Keratinocyte (primary cell): ENCODE data around the gene C9orf50. TPM values are rescaled to one million over a fixed set of nuclear protein-coding genes. Genes with fewer than 3 reads are reported as not detected.

Source experiments
- DNase-seq: peaks from one replicate; pipeline ENCODE4 v3.0.0-alpha.2; 2011; ENCODE audit warnings: low read depth, missing footprints, low spot score
- FAIRE-seq: peaks from 2 replicates; lab custom pipeline; 2011; peaks lifted over from hg19 to GRCh38; lab: Jason Lieb, UNC
- H2AFZ ChIP-seq: 2 replicates; pipeline ENCODE4 v1.6.0; 2012; ENCODE audit warnings: low read length, control low read depth, inconsistent platforms; ENCODE audit not compliant: control insufficient read depth
- H3K27ac ChIP-seq: 2 replicates; pipeline ENCODE4 v1.5.1; 2011; ENCODE audit warnings: low read length; ENCODE audit not compliant: control insufficient read depth, insufficient read depth
- H3K27me3 ChIP-seq: 3 replicates; pipeline ENCODE4 v1.6.0; 2011; ENCODE audit warnings: low read length; ENCODE audit not compliant: control insufficient read depth, insufficient read depth; ENCODE audit errors: extremely low read depth
- H3K36me3 ChIP-seq, 2 experiments: 2 replicates in 1 of 2; 3 replicates in 1 of 2; pipeline ENCODE4 v1.5.1; 2011; ENCODE audit warnings: low read length in 2 of 2, mild to moderate bottlenecking in 1 of 2; ENCODE audit not compliant: control insufficient read depth in 2 of 2, insufficient read depth in 2 of 2; ENCODE audit errors: extremely low read depth in 1 of 2
- H3K4me1 ChIP-seq: 3 replicates; pipeline ENCODE4 v1.5.1; 2011; ENCODE audit warnings: low read length; ENCODE audit not compliant: control insufficient read depth, insufficient read depth; ENCODE audit errors: extremely low read depth
- H3K4me2 ChIP-seq: 3 replicates; pipeline ENCODE4 v1.6.0; 2011; ENCODE audit warnings: low read depth, low read length; ENCODE audit not compliant: control insufficient read depth, insufficient read depth; ENCODE audit errors: extremely low read depth
- H3K4me3 ChIP-seq, 3 experiments: fragments of 200-600 bp in 1 of 3; sonication (generic) in 1 of 3; 2 replicates in 2 of 3; 3 replicates in 1 of 3; pipeline ENCODE4 v1.5.1; 2011 to 2016; ENCODE audit warnings: low read length in 3 of 3, mild to moderate bottlenecking in 3 of 3, control low read depth in 2 of 3, inconsistent platforms in 1 of 3, low read depth in 1 of 3, mixed read lengths in 1 of 3, mixed run types in 1 of 3, moderate library complexity in 1 of 3; ENCODE audit not compliant: control insufficient read depth in 2 of 3, insufficient read depth in 2 of 3; ENCODE audit errors: extremely low read depth in 1 of 3
- H3K79me2 ChIP-seq: 2 replicates; pipeline ENCODE4 v1.6.0; 2012; ENCODE audit warnings: low read length; ENCODE audit not compliant: control insufficient read depth, insufficient read depth
- H3K9ac ChIP-seq: 3 replicates; pipeline ENCODE4 v1.6.0; 2011; ENCODE audit warnings: low read length; ENCODE audit not compliant: control insufficient read depth, insufficient read depth; ENCODE audit errors: extremely low read depth
- H3K9me1 ChIP-seq: 3 replicates; pipeline ENCODE4 v1.6.0; 2011; ENCODE audit warnings: low read length; ENCODE audit not compliant: control insufficient read depth, insufficient read depth; ENCODE audit errors: extremely low read depth
- H3K9me3 ChIP-seq: 2 replicates; pipeline ENCODE4 v1.5.1; 2012; ENCODE audit warnings: low read depth, low read length; ENCODE audit not compliant: control insufficient read depth
- H4K20me1 ChIP-seq: 3 replicates; pipeline ENCODE4 v1.6.0; 2011; ENCODE audit warnings: low read length; ENCODE audit not compliant: control insufficient read depth, insufficient read depth; ENCODE audit errors: extremely low read depth
- CTCF ChIP-seq, 3 experiments: IDR thresholded peaks in 1 of 3; conservative IDR thresholded peaks in 1 of 3; optimal IDR thresholded peaks in 1 of 3; 2 replicates in 2 of 3; 3 replicates in 1 of 3; pipeline versions ENCODE3 to v1.5.1; 2011; ENCODE audit warnings: low read length in 3 of 3, mild to moderate bottlenecking in 3 of 3, moderate library complexity in 2 of 3, control low read depth in 1 of 3, inconsistent platforms in 1 of 3; ENCODE audit not compliant: insufficient read depth in 2 of 3; ENCODE audit errors: extremely low read depth in 1 of 3
- EZH2 ChIP-seq: IDR thresholded peaks from one replicate; pipeline ENCODE4 v1.6.1; 2012; ENCODE audit warnings: inconsistent platforms, mild to moderate bottlenecking, low read length, moderate library complexity
- dilution Hi-C: fragments of 300-500 bp; cut with MboI; formaldehyde crosslinking; loops from one replicate; pipeline ENCODE4 v1.7.0; 2020; ENCODE audit warnings: low sequenced_read_pairs; ENCODE audit not compliant: extremely low pct_ligation_motif_present
- polyA plus RNA-seq, 5 experiments: library from polyadenylated mRNA; depleted of rRNA in 3 of 5; stranded (reverse) in 3 of 5; stranded (forward) in 1 of 5; unstranded in 1 of 5; fragments of >200 nt; gene quantifications; 1 replicate in 1 of 5; 2 replicates in 3 of 5; 3 replicates in 1 of 5; pipeline versions ENCODE4 v1.2.1 to v1.2.3, GENCODE V29; 2011 to 2012; ENCODE audit warnings: missing spikeins in 2 of 5, low read depth in 1 of 5, low replicate concordance in 1 of 5

C9orf50 gene
- polyA plus RNA-seq, 1 donor (not counting 4 experiments of a cell fraction or from before 2014, with no cell fraction given), result not detected

GRCh38 chr9:129566563-129567266 is 54.2 kb downstream of the C9orf50 start:
- FAIRE-seq, result no peak
- Histone ChIP-seq H3K4me1 (peaks cover 28% of the 10 kb centered on the region), H3K9me3 (no peaks in the 10 kb centered on the region), H3K9me1 (no peaks in the 10 kb centered on the region), H3K9ac (no peak overlapping the region), H3K4me3 (no peak overlapping the region), H3K27me3 (no peaks in the 10 kb centered on the region), H4K20me1 (no peaks in the 10 kb centered on the region), H2AFZ (no peak overlapping the region), H3K4me2 (no peak overlapping the region), H3K79me2 (no peaks in the 10 kb centered on the region), H3K36me3 (no peaks in the 10 kb centered on the region), H3K27ac (no peak overlapping the region)
- dilution Hi-C loops, result no loop called here
- no peak for DNase-seq
- TF ChIP-seq CTCF (optimal IDR thresholded peaks at IDR 0.05 in 1 of 3, IDR thresholded peaks at IDR 0.05 in 1 of 3, conservative IDR thresholded peaks at IDR 0.05 in 1 of 3; ENCODE audit: extremely low read depth in 1 of 3, insufficient read depth in 2 of 3, low read length in 3 of 3), result no peak
- no peak for TF ChIP-seq EZH2

- H3K4me1 ChIP-seq, result peaks cover under 1% of the 10 kb centered on the region
- FAIRE-seq, result no peak
These were observed 58.0 kb downstream of the C9orf50 start for GRCh38 chr9:129562917-129563316.

More at GRCh38 chr9:129562917-129563316, 58.0 kb downstream of the C9orf50 start:
- H3K9me3 ChIP-seq, result no peaks in the 10 kb centered on the region
- H3K27ac ChIP-seq, result no peak overlapping the region
- no peaks in the 10 kb centered on the region for H3K9me1 ChIP-seq
- H4K20me1 ChIP-seq, result no peaks in the 10 kb centered on the region
- H3K27me3 ChIP-seq, result no peaks in the 10 kb centered on the region
- no peaks in the 10 kb centered on the region for H3K79me2 ChIP-seq
- dilution Hi-C loops, result no loop called here
- no peak overlapping the region for H3K9ac ChIP-seq
- no peak for DNase-seq
- no peak overlapping the region for H2AFZ ChIP-seq
- H3K4me2 ChIP-seq, result no peak overlapping the region
- H3K36me3 ChIP-seq, result no peaks in the 10 kb centered on the region
- no peak for TF ChIP-seq CTCF (optimal IDR thresholded peaks at IDR 0.05 in 1 of 3, IDR thresholded peaks at IDR 0.05 in 1 of 3, conservative IDR thresholded peaks at IDR 0.05 in 1 of 3; ENCODE audit: extremely low read depth in 1 of 3, insufficient read depth in 2 of 3, low read length in 3 of 3)
- TF ChIP-seq EZH2, result no peak
- no peak overlapping the region for H3K4me3 ChIP-seq
